Stimulated activated CD4-positive, alpha-beta T cell treated with anti-CD3 and anti-CD28 coated beads, Interleukin-15, amount 100 ng/mL, for 48 hours (primary cell): ENCODE measurements around the gene NRF1.
"Not testable (repeated sequence)": the region's sequence is repeated elsewhere in the genome, so short reads cannot be mapped to it uniquely, and the experiment has no call there.

Source experiments
- DNase-seq, 2 donors: peaks; one replicate each; pipeline ENCODE4 v3.0.0-alpha.2; 2020; ENCODE audit warnings: low read depth in 2 of 2

The NRF1 gene

DNA sequence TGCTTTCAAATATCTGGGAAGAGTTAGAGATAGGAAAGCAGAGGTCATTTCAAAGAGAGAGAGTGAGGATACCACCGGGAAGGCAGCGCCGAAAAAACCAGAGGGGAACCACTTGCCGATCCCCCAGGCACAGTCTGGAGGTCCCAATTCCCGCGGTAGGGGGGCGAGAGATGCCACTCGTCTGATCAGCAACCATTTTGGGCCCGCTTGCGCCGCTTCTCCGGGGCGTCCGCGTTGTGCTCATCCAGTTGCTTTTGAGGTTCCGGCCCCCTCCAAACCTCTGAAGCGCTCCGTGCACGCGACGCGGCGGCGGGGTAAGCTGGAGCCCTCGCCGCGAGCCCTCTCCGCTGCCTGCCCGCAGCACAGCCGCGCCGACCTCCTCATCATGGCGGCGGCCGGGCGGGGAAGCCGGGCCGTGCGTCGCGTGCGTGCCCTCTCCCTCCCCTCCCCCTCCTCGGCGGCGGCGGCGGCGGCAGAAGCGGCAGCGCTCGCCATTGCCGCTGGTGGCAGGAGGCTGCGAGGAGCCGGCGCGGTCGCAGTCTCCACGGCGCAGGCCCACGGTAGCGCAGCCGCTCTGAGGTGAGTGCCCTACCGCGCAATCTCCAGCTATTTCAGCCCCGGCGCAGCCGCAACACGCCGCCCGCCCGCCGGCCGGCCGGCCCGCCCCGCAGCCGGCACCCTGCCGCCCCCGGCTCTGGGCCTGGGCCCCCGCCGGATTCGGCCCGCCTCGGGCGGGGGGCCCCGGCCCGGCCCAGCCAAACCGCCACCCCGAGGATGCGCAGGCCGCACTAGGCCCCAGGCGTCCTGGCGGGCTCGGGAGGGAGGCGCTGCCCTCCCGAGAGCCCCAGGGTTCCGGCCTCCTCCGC is at the start of gene NRF1:
Gene NRF1 (plus strand): TSS at position 475 of the 866 bp plus-strand sequence. CDS start 45,632 bp downstream, outside the sequence.
- peak; percentile 77 to 89 for DNase-seq

DNA sequence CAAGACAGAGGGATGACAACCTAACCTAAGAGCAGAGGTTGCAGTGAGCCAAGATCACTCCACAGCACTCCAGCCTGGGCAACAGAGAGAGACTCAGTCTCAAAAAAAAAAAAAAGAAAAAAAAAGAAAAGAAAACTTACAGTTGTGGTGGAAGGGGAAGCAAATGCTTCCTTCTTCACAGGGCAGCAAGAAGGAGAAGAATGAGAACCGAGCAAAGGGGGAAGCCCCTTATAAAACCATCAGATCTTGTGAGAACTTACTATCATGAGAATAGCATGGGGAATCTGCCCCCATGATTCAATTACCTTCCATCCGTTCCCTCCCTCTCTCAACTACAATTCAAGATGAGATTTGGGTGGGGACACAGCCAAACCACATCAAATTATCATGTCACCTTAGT is 45.2 kb upstream of the NRF1 start:
- DNase-seq, result not testable (repeated sequence)

DNA sequence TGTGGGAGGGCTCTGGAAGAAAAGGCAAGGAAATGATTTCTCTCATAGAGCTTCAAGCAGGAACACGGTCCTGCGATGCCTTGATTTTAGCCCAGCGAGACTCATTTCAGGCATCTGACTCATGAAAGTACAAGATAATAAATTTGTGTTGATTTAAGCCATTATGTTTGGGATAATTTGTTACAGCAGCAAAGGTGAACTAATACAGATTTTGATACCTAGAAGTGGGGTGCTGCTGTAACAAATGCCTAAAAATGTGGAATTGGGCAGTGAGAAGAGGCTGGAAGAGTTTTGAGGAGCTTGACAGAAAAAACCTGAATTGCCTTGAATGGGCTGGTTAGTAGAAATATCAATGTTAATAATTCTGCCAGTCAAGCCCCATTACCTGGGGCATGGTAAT is 44.1 kb upstream of the NRF1 start:
- DNase-seq, result no peak

DNA sequence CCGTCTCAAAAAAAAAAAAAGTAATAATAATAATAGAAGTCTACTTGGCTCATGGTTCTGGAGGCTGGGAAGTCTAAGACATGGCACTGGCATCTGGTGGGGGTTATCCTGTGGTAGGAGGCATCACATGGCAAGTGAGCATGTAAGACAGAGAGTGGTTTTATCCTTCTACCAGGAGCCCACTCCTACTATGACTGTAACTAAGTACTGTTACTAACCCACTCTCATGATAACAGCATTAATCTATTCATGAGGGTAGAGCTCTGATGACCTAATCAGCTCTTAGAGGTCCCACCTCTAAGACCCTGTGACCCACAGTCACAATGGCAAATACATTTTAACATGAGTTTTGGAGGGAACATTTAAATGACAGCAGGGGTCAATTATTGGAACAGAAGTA is 43.3 kb upstream of the NRF1 start:
- DNase-seq, result no peak

DNA sequence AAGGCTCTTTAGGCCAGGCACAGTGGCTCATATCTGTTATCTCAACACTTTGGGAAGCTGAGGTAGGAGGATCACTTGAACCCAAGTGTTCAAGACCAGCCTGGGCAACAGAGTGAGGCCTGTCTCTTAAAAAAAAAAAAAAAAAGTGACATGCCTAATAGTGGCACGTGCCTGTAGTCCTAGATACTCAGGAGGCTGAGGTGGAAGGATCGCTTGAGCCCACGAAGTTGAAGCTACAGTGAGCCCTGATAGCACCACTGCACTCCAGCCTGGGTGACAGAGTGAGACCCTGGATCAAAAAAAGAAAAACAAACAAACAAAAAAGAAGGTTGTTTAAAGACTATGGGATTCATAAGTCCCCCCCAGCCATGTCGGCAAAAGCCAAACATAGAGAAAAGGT is 42.2 kb upstream of the NRF1 start:
- DNase-seq, result no peak

DNA sequence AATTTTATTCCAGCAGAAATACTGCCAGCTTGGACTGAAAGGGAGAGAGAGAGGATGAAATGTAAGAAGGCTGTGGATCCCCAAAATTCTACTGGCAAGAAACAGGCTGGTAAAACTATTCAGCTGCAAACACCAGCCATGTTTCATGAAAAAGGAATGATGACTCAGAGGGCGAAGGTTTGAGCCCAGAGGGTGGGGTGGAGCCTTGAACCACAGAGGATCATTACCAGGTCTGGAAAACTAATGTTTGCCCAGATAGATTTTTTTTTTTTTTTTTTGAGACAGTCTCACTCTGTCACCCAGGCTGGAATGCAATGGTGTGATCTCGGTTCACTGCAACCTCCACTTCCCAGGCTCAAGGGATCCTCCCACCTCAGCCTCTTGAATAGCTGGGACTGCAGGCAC is 41.7 kb upstream of the NRF1 start:
- DNase-seq, result no peak

DNA sequence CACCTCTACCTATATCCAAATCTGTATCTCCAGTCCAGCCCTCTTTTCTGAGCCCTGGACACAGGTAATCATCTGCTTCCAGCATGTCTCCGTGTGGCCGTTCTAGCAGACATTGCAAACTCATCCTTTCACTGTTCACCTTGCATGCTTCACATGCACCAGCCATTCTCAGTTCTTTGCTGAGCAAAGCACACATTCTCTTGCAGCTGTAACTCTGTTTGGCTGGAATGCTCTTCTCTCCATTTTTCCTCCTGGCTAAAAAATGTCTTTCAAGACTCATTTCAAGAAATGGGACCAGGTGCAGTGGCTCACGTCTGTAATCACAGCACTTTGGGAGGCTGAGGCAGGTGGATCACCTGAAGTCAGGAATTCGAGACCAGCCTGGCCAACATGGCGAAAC is 40.3 kb upstream of the NRF1 start:
- no peak for DNase-seq

DNA sequence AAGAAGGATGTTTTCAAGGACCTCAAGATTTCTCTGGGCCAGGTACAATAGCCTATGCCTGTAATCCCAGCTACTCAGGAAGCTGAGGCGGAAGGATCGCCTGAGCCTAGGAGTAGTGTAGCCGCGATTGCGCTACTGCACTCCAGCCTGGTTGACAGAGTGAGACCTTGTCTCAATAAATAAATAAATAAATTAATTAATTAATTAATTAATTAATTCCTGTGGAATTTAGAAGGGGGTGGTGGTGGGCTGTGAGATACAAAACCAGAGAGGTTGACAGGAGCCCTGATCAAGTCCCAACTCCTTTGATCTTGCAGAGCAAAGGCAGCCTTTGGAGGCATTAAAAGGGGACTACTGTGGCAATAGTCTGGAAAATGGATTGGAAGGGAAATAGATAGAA is 39.3 kb upstream of the NRF1 start:
- no peak for DNase-seq

DNA sequence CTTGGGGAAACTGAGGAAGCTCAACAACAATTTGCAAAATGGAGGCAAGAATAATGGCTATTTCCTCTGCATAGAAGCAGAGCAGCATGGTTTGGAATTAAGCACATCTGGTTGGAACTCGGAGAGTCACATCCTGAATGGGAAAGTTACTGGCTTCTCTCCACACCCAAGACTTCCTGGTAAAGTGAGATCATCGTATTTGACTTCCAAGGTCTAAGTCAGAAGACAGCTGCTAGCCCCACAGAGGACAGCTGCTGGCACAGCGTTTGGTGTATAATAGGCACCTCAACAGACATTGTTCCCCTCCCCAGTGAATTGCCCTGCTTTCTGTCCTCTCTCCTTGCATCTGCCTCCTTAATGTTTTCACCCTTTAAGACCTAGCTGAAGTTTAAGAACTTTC is 37.0 kb upstream of the NRF1 start:
- no peak for DNase-seq

DNA sequence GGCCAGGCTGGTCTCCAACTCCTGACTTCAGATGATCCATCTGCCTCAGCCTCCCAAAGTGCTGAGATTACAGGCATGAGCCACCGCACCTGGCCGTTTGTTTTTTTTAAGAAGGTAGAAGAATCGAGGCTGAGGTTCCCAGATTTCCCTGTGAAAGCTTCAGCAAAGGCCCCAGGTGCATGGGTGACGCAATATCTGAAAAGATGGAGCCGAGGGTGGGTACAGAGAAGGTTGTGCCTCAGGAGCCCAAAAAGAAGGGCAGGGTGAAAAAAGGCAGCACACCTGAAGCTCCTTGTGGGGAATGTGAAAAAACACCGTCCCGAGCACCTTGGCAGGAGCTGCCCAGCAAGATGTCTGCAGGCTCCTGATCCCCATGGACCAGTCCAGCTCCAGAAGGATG is 35.8 kb upstream of the NRF1 start:
- no peak for DNase-seq

DNA sequence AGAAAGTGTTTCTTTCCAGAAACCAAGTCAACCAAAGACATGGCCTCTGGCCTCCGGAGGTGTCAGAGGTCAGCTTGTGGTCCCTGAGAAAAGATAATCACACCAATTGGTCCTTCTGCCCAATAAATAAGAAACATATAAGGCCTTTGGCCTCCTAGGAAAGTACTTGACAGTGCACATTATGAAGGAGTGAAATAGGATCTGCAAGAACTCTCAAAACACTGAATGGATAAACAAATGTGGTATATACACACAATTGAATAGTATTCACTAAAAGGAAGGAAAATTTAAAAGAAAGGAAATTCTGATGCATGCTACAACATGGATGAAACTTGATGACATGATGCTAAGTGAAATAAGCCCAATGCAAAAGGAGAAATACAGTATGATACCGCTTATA is 35.4 kb upstream of the NRF1 start:
- DNase-seq, result no peak

DNA sequence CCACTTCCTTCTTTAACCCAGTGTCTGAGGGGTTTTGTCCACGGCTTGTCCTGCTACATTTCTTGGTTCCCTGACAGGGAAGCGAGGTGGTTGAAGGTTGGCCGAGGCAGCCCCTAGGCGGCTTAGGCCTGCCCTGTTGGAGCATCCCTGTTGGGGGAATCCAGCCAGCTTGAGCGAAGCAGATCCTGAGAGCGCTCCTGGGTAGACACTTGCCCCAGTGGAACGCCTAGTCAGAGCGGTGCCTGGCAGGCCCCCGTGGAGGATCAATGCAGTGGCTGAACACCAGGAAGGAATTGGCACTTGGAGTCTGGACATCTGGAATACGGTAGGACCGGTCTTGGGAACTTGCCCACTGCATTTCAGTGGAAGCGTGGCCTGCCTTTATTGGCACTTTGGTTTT is 32.7 kb upstream of the NRF1 start:
- no peak for DNase-seq

DNA sequence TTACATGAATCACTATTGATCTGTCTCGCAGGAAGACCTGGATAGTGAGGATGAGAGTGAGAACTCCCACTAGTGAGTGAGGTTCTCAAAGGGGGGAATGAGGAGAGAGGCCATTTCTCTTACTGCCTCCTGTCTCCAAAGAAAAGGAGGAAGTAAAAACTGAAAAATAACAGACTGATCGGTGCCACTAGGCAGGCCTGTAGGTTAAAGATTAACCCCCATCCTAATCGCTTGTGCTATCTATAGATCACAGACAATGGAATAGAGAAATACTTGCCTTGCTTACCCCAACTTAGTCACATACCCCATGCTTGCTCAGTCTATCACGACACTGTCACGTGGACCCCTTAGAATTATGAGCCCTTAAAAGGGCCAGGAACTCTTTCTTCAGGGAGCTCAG is 25.3 kb upstream of the NRF1 start:
- not testable (repeated sequence) for DNase-seq

DNA sequence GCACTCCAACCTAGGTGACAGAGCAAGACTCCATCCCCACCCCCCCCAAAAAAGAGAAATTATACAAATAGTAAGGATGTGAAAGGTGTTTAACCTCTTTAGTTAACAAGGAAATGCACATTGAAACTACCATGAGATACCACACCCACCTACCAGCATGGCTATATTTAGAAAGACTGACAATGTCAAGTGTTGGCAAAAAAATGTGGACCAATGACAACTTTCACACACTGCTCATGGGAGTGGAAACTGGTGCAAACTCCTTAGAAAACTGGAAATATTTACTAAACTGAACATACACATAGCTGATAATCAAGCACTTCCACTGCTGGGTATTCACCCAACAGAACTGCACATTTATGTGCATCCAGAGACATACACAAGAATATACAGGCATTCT is 23.3 kb upstream of the NRF1 start:
- no peak for DNase-seq

DNA sequence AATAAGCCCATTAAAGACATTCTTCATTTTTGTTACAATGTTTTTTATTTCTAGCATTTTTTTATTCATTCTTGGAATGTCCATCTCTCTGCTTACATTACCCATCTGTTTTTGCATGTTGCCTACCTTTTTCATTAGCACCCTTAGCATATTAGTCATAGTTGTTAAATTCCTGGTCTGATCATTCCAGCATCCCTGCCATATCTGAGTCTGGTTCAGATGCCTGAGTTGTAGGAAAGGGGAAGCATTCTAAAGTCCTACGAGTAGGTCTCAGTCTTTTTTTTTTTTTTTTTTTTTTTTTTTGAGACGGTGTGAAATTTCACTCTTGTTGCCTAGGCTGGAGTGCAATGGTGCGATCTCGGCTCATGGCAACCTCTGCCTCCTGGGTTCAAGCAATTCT is 19.7 kb upstream of the NRF1 start:
- no peak for DNase-seq

DNA sequence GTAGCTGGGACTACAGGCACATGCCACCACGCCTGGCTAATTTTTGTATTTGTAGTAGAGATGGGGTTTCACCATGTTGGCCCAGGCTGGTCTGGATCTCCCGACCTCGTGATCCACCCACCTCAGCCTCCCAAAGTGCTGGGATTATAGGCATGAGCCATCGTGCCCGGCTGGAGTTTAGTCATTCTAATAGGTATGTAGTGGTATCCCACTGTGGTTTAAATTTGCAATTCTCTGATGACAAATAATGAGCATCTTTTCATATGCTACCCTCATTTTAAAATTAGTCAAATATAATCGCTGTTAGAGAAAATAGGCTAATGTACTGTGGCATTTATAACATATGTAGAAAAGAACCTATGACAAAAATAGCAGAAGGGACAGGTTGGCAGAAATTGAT is 15.1 kb upstream of the NRF1 start:
- DNase-seq, result not testable (repeated sequence)

DNA sequence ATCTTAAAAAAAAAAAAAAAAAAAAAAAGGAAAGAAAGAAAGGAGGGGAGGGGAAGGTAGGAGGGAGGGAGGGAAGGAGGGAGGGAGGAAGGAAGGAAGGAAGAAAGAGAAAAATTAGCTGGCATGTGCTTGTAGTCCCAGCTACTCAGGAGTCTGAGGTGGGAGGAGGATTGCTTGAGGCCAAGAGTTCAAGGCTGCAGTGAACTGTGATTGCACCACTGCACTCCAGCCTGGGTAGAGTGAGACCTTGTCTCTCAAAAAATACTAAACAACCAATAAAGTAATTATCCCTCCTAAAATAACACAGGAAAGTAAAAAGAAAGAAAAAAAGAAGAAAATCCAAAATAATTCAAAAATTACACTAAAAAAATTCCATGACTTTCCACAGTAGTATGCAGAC is 13.8 kb upstream of the NRF1 start:
- DNase-seq, result no peak

DNA sequence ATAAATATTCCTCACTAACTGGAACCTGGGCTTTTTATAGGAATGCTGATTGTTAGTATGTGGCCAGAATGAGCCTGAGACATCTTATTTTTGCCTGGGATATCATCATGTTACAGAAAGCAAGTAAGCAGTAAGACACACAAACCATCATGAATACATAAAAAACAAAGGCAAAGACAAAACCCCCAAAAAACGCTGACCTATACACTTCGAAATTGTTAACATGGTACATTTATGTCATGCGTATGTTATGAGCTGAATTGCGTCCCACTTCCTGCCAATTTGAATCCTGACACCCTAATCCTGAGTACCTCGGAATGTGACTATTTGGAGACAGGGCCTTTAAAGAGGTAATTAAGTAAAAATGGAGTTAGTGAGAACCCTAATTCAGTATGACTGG is 12.3 kb upstream of the NRF1 start:
- DNase-seq, result no peak

DNA sequence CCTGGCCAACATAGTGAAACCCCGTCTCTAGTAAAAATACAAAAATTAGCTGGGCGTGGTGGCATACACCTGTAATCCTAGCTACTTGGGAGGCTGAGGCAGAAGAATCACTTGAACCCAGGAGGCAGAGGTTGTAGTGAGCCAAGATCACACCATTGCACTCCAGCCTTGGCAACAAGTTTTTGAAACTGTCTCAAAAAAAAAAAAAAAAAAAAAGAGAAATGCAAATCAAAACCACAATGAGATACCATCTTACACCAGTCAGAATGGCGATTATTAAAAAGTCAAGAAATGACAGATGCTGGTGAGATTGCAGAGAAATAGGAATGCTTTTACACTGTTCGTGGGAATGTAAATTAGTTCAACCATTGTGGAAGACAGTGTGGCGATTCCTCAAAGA is 7.9 kb upstream of the NRF1 start:
- not testable (repeated sequence) for DNase-seq

DNA sequence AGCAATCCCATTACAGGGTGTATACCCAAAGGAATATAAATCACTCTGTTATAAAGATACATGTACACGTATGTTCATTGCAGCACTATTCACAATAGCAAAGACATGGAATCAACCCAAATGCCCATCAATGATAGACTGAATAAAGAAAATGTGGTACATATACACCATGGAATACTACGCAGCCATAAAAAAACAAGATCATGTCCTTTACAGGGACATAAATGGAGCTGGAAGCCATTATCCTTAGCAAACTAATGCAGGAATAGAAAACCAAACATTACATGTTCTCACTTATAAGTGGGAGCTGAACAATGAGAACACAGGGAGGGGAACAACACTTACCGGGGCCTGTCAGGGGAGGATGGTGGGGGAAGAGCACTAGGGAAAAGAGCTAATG is 7.5 kb upstream of the NRF1 start:
- DNase-seq, result not testable (repeated sequence)

DNA sequence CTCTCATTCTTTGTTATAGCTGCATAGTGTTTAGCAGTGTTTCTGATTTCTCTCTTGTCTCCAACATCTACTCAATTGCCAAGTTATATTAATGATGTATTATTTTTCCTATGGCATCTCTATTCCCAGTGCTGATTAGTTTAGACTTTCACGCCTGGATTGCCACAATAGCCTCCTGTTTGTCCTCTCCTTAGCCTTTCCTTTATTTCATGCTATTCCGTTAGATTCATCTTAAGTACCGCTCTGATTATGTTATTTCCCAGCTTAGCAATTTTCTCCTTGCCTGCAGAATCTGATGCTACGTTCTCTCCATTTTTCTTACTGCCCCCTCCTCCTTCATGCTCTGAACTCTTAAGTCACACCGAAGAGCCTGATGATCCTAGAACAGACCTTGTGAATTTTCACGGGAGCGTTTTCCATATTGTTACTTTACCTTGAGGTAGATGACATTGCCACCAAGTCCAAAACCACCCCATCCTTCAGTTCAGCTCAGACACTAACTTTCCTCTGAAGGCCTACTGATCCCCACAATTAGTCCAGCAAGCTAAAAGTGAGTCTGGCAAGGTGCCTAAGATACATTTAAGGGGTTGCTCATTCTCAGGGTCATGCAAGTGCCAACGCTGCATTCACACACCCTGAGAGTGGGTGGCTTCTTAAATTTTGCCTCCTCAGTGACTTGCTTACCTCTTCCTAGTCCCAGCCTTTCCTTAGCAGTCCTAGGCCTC is 6.6 kb upstream of the NRF1 start:
- DNase-seq, result no peak

DNA sequence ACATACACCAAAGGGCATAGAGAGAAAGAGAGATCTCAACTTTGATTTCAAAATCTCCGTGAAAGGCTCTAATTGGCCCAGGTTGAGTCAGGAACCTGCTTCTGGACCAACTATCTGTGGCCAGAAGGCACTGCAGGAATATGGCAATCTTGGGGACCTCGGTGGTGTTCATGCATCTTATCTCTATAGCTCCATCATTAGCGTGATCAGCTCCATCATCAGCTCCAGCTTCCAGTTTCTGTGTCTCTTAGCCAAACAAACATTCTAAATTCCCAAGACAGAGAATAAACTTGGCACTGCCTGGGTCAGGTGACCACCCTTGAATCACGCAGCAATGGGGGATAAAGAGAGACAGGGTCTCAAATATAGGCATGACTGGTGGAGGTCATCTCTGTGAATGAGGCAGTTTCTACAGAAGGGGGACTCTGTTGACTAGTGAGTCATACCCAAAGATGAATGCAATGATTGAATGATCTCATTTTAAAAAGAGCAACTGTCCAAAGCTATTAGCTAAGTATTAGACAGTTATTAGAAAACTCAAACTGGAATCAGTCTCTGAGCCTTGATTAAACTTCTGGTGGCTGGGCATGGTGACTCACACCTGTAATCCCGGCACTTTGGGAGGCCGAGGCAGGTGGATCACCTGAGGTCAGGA is 5.4 kb upstream of the NRF1 start:
- no peak for DNase-seq

DNA sequence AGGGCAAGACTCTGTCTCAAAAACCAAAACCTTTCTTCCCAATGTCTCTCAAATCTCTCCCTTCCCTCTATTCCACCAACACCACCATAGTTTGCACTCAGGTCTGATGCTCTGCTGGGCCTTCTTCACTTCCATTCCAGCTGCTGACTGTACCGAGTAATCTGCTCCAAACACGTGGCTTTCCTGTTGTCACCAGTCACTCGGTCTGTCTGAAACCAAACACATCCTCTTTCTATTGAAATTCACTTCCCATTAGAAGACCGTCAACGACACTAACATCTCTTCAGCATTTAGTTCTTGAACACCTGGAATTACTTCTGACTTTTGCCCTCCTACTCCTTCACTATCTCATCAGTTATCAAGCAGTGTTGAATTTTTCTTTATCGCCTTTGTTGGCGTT is 4.7 kb upstream of the NRF1 start:
- DNase-seq, result no peak
